ENCODE measurements around the gene XPNPEP2.

DNA sequence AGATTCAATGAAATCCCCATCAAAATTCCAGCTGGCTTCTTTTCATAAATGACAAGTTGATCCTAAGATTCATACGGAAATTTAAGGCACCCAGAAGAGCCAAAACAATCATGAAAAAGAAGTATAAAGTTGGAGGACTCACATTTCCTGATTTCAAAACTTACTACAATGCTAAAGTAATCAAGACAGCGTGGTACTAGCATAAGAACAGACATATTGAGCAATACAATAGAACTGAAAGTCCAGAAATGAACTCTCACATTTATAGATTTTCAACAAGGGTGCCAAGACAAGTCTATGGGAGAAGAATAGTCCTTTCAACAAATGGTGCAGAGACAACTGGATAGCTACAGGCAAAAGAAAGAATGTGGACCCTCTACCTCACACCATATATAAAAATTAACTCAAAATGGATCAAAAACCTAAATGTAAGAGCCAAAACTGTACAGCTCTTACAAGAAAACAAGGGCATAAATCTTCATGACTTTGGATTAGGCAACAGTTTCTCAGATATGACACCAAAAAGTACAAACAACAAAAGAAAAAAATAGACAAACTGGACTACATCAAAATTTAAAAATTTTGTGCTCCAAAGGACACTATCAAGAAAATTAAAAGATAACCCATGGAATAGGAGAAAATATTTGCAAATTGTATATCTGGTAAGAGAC lies 69.5 kb downstream of the XPNPEP2 start:
- TF ChIP-seq, protein P1, sequence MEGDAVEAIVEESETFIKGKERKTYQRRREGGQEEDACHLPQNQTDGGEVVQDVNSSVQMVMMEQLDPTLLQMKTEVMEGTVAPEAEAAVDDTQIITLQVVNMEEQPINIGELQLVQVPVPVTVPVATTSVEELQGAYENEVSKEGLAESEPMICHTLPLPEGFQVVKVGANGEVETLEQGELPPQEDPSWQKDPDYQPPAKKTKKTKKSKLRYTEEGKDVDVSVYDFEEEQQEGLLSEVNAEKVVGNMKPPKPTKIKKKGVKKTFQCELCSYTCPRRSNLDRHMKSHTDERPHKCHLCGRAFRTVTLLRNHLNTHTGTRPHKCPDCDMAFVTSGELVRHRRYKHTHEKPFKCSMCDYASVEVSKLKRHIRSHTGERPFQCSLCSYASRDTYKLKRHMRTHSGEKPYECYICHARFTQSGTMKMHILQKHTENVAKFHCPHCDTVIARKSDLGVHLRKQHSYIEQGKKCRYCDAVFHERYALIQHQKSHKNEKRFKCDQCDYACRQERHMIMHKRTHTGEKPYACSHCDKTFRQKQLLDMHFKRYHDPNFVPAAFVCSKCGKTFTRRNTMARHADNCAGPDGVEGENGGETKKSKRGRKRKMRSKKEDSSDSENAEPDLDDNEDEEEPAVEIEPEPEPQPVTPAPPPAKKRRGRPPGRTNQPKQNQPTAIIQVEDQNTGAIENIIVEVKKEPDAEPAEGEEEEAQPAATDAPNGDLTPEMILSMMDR (conservative IDR thresholded peaks at IDR 0.05) = no peak
- TF ChIP-seq EZH2 (IDR thresholded peaks at IDR 0.05; ENCODE audit: low read depth) = no peak
